GM19239 (cell line): ENCODE measurements around the gene DCTD.
"Not testable (repeated sequence)": the region's sequence is repeated elsewhere in the genome, so short reads cannot be mapped to it uniquely, and the experiment has no call there.

Source experiments
- DNase-seq: peaks from one replicate; pipeline ENCODE4 v3.0.0; 2011; ENCODE audit warnings: low spot score; ENCODE audit not compliant: insufficient read length
- FAIRE-seq: peaks from 2 replicates; lab custom pipeline; 2011; peaks lifted over from hg19 to GRCh38; lab: Jason Lieb, UNC

The DCTD gene

GRCh38 chr4:182922501-182923284, 5.5 kb upstream of the DCTD start:
- no peak for FAIRE-seq
- DNase-seq = no peak

DNA sequence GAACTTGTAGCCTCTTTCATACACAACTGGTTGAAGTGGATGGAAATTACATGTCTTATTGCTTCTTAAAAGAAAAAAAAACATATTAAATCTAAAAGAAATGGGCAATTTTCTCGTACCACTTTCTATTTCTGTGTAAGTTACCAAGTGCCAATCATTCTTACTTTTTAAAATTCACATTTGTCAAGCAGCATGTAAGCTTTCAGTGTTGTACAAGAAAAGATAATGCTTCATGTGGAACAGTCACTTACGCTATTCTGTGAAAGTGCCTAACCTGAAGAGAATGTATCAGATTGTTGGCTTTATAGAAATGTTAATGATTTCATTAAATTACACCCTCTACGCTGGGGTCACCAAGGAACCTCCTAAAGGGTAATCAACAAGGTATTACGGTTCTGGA, 4.4 kb upstream of the DCTD start:
- FAIRE-seq (no peak), DNase-seq (no peak)

- no peak for FAIRE-seq
- DNase-seq = no peak
These were observed 3.5 kb upstream of the DCTD start for GRCh38 chr4:182920676-182921075.

GRCh38 chr4:182918791-182919302, 1.7 kb upstream of the DCTD start:
- DNase-seq (no peak), FAIRE-seq (no peak)

DNA sequence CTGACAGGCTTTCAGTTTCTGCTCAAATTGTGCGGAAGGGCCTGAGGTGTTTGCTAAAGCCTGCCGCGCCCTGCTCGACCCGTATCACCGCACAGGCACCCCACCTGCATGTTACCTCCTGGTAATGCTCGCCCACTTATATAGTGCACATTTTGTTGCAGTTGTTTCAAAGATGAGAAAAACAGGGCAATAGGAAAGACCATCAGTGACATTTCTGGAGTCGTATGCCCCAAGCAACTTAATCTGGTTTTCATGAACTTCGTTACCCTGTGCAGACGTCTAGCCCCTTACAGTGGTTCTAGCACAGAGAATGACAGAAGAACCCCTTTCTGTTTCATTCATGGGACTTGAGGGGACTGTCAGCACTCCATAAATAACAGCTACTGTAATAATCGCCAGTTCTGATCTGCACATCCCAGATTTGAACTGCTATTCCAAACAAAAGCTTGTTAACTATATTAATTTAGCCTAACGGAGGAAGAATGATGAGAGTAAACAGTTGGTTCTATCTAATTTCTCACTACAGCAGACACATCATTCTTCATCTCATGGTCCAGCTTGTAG, 940 bp upstream of the DCTD start:
- DNase-seq = no peak
- peak; percentile 99 for FAIRE-seq

GRCh38 chr4:182916483-182917181, 554 bp downstream of the DCTD start:
- peak; percentile 16 for DNase-seq
- peak; percentile 88 for FAIRE-seq

GRCh38 chr4:182914357-182914756, 2.8 kb downstream of the DCTD start:
- FAIRE-seq (no peak), DNase-seq (no peak)

GRCh38 chr4:182913621-182914020, 3.6 kb downstream of the DCTD start:
- FAIRE-seq = no peak

GRCh38 chr4:182913036-182913435, 4.2 kb downstream of the DCTD start:
- DNase-seq = no peak
- no peak for FAIRE-seq

More at GRCh38 chr4:182913621-182914020, 3.6 kb downstream of the DCTD start:
- DNase-seq = no peak

DNA sequence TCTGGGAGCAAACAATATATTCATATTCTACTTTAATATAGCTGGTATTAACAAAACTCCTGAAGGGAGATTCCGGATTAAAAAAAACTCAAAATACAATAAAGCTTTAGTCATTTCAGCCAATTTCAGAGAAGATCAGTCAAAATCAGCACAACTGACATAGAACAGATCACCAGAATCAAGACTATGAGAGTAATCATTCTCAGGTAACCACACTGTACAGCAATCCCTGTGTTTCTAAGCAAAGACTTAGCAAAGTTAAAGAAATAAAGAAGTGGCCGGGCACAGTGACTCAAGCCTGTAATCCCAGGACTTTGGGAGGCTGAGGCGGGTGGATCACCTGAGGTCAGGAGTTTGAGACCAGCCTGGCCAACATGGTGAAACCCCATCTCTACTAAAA, 9.1 kb downstream of the DCTD start:
- FAIRE-seq (no peak), DNase-seq (no peak)

- DNase-seq = no peak
- FAIRE-seq = no peak
These were observed 9.8 kb downstream of the DCTD start for GRCh38 chr4:182907396-182907795.

DNA sequence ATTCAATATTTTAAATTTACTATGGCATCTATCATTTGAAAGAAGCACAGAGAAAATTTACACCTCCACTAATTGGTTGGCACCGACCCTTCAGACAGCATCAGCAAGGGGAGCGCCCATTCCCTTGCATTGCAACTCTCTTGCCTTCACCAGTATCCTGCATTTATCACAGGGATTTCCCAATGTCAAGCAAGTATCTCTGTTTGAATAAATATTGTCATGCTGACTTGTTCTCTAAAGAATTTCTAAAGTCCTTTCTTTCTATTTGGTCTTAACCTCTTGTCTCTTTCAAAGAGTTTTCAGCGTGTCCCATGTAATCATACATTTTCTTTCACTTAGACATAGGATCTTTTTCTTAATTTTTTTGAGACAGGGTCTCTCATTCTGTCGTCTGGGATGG, 10.4 kb downstream of the DCTD start:
- DNase-seq = no peak
- no peak for FAIRE-seq

DNA sequence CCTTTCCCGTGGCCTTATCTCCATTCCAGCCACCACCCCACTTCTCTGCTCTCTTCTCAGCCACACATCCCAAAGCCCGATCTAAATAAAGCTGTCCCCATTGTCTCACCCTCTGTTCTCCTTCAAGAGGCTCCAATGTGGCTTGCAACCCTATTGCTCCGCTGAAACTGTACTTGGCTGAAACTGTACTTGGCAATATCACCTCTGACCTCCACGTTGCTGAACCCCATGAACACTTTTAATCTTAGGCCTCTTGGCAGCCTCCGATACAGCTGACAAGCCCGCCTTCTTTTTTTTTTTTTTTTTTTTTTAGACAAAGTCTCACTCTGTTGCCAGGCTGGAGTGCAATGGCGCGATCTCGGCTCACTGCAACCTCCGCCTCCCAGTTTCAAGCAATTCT, 12.1 kb downstream of the DCTD start:
- no peak for DNase-seq
- FAIRE-seq = no peak

DNA sequence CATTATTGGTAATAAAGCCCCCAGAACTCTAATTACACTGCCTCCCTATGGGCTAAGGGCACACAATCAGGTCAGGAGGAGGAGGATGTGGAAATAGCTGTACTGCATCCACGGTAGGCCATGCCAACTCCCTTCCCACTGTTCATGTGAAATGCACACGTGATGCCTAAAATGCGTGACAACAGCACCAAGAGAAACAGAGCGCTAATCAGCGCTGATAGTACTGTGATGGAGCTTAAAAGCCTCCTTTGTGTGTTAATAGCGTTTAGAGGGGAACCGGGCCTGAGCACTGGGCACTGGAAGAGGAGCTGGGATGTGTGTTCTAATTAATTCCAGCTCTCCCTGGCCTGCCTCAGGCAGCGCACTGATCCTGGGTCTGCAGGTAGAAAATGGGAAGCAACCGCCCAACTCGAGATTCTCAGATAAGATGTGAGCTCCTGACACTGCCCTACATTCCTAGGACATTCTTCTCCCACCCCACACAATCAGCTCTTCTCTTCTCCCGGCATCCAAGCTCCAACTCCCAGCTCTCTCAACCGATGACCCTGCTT, 12.9 kb downstream of the DCTD start:
- no peak for DNase-seq
- FAIRE-seq = no peak

- FAIRE-seq (no peak), DNase-seq (no peak)
These were observed 14.2 kb downstream of the DCTD start for GRCh38 chr4:182903013-182903412.

DNA sequence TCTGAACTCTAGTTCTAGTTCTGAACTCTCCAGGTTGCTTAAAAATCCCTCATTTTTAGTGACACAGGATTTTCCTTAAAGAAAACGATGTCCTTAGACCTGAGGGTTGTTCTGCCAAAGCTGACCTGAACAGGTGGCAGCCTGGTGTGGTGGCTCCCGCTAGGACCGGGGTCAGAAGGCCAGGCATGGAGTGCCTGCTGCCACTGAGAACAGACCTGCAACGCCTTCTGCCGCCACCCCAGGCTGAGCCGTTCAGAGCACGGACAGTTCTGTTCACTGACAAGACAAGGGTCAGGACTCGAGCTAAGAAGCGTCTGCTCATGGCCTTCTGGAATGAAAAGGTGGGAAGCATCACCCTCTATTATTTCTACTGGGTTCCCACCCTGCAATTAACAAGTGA, 15.8 kb downstream of the DCTD start:
- FAIRE-seq (no peak), DNase-seq (no peak)

DNA sequence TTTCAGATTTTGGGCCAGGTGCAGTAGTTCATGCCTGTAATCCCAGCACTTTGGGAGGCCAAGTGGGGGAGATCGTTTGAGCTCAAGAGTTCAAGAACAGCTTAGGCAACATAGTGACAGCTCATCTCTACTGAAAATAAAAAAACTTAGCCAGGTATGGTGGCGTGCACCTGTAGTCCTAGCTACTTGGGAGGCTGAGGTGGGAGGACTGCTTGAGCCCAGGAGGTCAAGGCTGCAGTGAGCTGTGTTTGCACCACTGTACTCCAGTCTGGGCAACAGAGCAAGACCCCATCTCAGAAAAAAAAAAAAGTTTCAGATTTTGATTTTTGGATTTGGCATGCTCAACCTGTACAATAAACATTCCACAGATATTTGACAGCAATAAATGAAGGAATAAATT, 17.2 kb downstream of the DCTD start:
- DNase-seq, FAIRE-seq: not testable (repeated sequence)

GRCh38 chr4:182898479-182898799, 18.7 kb downstream of the DCTD start:
- FAIRE-seq (no peak), DNase-seq (no peak)

- DNase-seq (no peak), FAIRE-seq (no peak)
These were observed 19.3 kb downstream of the DCTD start for GRCh38 chr4:182897601-182898478.

- no peak for DNase-seq
- FAIRE-seq = no peak
These were observed 20.8 kb downstream of the DCTD start for GRCh38 chr4:182896421-182896820.
